ENCODE results near the gene SMOC2. TPM values are rescaled to one million over a fixed set of nuclear protein-coding genes. Genes with fewer than 3 reads are reported as not detected.

Gene SMOC2
- total RNA-seq, 5 donors from 2014 or later (not counting 1 experiment from before 2014, with no cell fraction given) = 0.06 to 0.20 (median 0.16) TPM; not detected in 2

- Histone ChIP-seq H3K9me3 (no peaks in the 10 kb centered on the region), H3K36me3 (ENCODE audit: control insufficient read depth in 2 of 2, extremely low read depth in 1 of 2, insufficient read depth in 1 of 2, low read length in 1 of 2) (no peaks in the 10 kb centered on the region), H3K4me1 (ENCODE audit: control insufficient read depth in 1 of 2, extremely low read depth in 1 of 2, insufficient read depth in 2 of 2, low read length in 2 of 2) (no peaks in the 10 kb centered on the region), H3K27ac (ENCODE audit: low read length) (no peak overlapping the region), H3K4me3 (ENCODE audit: control insufficient read depth in 1 of 2, extremely low read depth in 1 of 2, low read length in 1 of 2) (no peak overlapping the region), H3K27me3 (replicated peaks in 1 of 2; ENCODE audit: control insufficient read depth in 2 of 2, extremely low read depth in 1 of 2, insufficient read depth in 2 of 2, low read length in 1 of 2) (peaks cover 0 to 10% of the 10 kb centered on the region in 2 experiments)
- Mint-ChIP-seq H3K4me1 (no peaks in the 10 kb centered on the region), H3K9me3 (no peaks in the 10 kb centered on the region), H3K4me3 (no peak overlapping the region), H3K27me3 (peaks cover 0 to 7% of the 10 kb centered on the region in 2 donors), H3K36me3 (no peaks in the 10 kb centered on the region), H3K27ac (no peak overlapping the region)
- no peak for ATAC-seq (replicated peaks in 1 of 4)
- DNase-seq = no peak
- 66% methylated on average over 5 of the region's 7 CpGs for WGBS (ENCODE audit: insufficient coverage)
- CTCF ChIA-PET = no interaction called here
- POLR2A ChIA-PET = no interaction called here
These were observed 22.3 kb upstream of the SMOC2 start for GRCh38 chr6:168418711-168419121.

GRCh38 chr6:168419569-168419968 is 21.4 kb upstream of the SMOC2 start:
- Histone ChIP-seq H3K36me3 (ENCODE audit: control insufficient read depth in 2 of 2, extremely low read depth in 1 of 2, insufficient read depth in 1 of 2, low read length in 1 of 2) (no peaks in the 10 kb centered on the region), H3K9me3 (no peaks in the 10 kb centered on the region), H3K4me1 (ENCODE audit: control insufficient read depth in 1 of 2, extremely low read depth in 1 of 2, insufficient read depth in 2 of 2, low read length in 2 of 2) (no peaks in the 10 kb centered on the region), H3K4me3 (ENCODE audit: control insufficient read depth in 1 of 2, extremely low read depth in 1 of 2, low read length in 1 of 2) (no peak overlapping the region), H3K27me3 (replicated peaks in 1 of 2; ENCODE audit: control insufficient read depth in 2 of 2, extremely low read depth in 1 of 2, insufficient read depth in 2 of 2, low read length in 1 of 2) (peaks cover 0 to 10% of the 10 kb centered on the region in 2 experiments), H3K27ac (ENCODE audit: low read length) (no peak overlapping the region)
- H3K4me1 Mint-ChIP-seq = no peaks in the 10 kb centered on the region
- H3K36me3 Mint-ChIP-seq = no peaks in the 10 kb centered on the region
- ChIA-PET CTCF (no interaction called here), POLR2A (no interaction called here)
- H3K9me3 Mint-ChIP-seq = no peaks in the 10 kb centered on the region
- peaks cover 0 to 7% of the 10 kb centered on the region in 2 donors for H3K27me3 Mint-ChIP-seq
- ATAC-seq (replicated peaks in 1 of 4) = peak in 1 of 4 experiments; percentile 22
- no peak overlapping the region for H3K4me3 Mint-ChIP-seq
- no peak overlapping the region for H3K27ac Mint-ChIP-seq
- WGBS (ENCODE audit: insufficient coverage) = 79% methylated on average over 4 of the region's 9 CpGs
- no peak for DNase-seq

- no peaks in the 10 kb centered on the region for H3K4me1 ChIP-seq (ENCODE audit: control insufficient read depth in 1 of 2, extremely low read depth in 1 of 2, insufficient read depth in 2 of 2, low read length in 2 of 2)
- Mint-ChIP-seq H3K4me3 (no peak overlapping the region), H3K27me3 (peaks cover 0 to 4% of the 10 kb centered on the region in 2 donors), H3K27ac (no peak overlapping the region), H3K9me3 (no peaks in the 10 kb centered on the region), H3K4me1 (no peaks in the 10 kb centered on the region), H3K36me3 (no peaks in the 10 kb centered on the region)
- no peaks in the 10 kb centered on the region for H3K9me3 ChIP-seq
- 66% methylated on average over 4 of the region's 9 CpGs for WGBS (ENCODE audit: insufficient coverage)
- no peak for ATAC-seq (replicated peaks in 1 of 4)
- H3K27ac ChIP-seq (ENCODE audit: low read length) = no peak overlapping the region
- no peaks in the 10 kb centered on the region for H3K36me3 ChIP-seq (ENCODE audit: control insufficient read depth in 2 of 2, extremely low read depth in 1 of 2, insufficient read depth in 1 of 2, low read length in 1 of 2)
- CTCF ChIA-PET = no interaction called here
- POLR2A ChIA-PET = no interaction called here
- no peak for DNase-seq
- no peak overlapping the region for H3K4me3 ChIP-seq (ENCODE audit: control insufficient read depth in 1 of 2, extremely low read depth in 1 of 2, low read length in 1 of 2)
- peaks cover 0 to 10% of the 10 kb centered on the region in 2 experiments for H3K27me3 ChIP-seq (replicated peaks in 1 of 2; ENCODE audit: control insufficient read depth in 2 of 2, extremely low read depth in 1 of 2, insufficient read depth in 2 of 2, low read length in 1 of 2)
These were observed 20.9 kb upstream of the SMOC2 start for GRCh38 chr6:168420084-168420483.

- ATAC-seq (replicated peaks in 1 of 4) = no peak
- no peaks in the 10 kb centered on the region for H3K4me1 ChIP-seq (ENCODE audit: control insufficient read depth in 1 of 2, extremely low read depth in 1 of 2, insufficient read depth in 2 of 2, low read length in 2 of 2)
- no peak overlapping the region for H3K4me3 ChIP-seq (ENCODE audit: control insufficient read depth in 1 of 2, extremely low read depth in 1 of 2, low read length in 1 of 2)
- ChIA-PET CTCF (no interaction called here), POLR2A (no interaction called here)
- no peaks in the 10 kb centered on the region for H3K36me3 ChIP-seq (ENCODE audit: control insufficient read depth in 2 of 2, extremely low read depth in 1 of 2, insufficient read depth in 1 of 2, low read length in 1 of 2)
- Mint-ChIP-seq H3K36me3 (no peaks in the 10 kb centered on the region), H3K27me3 (peaks cover 0 to 4% of the 10 kb centered on the region in 2 donors), H3K4me3 (no peak overlapping the region), H3K9me3 (no peaks in the 10 kb centered on the region), H3K4me1 (no peaks in the 10 kb centered on the region), H3K27ac (no peak overlapping the region)
- H3K9me3 ChIP-seq = no peaks in the 10 kb centered on the region
- no peak overlapping the region for H3K27ac ChIP-seq (ENCODE audit: low read length)
- H3K27me3 ChIP-seq (replicated peaks in 1 of 2; ENCODE audit: control insufficient read depth in 2 of 2, extremely low read depth in 1 of 2, insufficient read depth in 2 of 2, low read length in 1 of 2) = peaks cover 0 to 7% of the 10 kb centered on the region in 2 experiments
- DNase-seq = no peak
- WGBS (ENCODE audit: insufficient coverage) = 88% methylated on average over 11 of the region's 13 CpGs
These were observed 20.3 kb upstream of the SMOC2 start for GRCh38 chr6:168420706-168421105.

- POLR2A ChIA-PET = no interaction called here
- Mint-ChIP-seq H3K36me3 (no peaks in the 10 kb centered on the region), H3K27ac (no peak overlapping the region), H3K4me1 (no peaks in the 10 kb centered on the region), H3K4me3 (no peak overlapping the region), H3K9me3 (no peaks in the 10 kb centered on the region), H3K27me3 (peaks cover 2 to 3% of the 10 kb centered on the region in 2 donors)
- ATAC-seq (replicated peaks in 1 of 4) = no peak
- Histone ChIP-seq H3K9me3 (no peaks in the 10 kb centered on the region), H3K36me3 (ENCODE audit: control insufficient read depth in 2 of 2, extremely low read depth in 1 of 2, insufficient read depth in 1 of 2, low read length in 1 of 2) (no peaks in the 10 kb centered on the region), H3K4me3 (ENCODE audit: control insufficient read depth in 1 of 2, extremely low read depth in 1 of 2, low read length in 1 of 2) (no peak overlapping the region), H3K4me1 (ENCODE audit: control insufficient read depth in 1 of 2, extremely low read depth in 1 of 2, insufficient read depth in 2 of 2, low read length in 2 of 2) (no peaks in the 10 kb centered on the region), H3K27me3 (replicated peaks in 1 of 2; ENCODE audit: control insufficient read depth in 2 of 2, extremely low read depth in 1 of 2, insufficient read depth in 2 of 2, low read length in 1 of 2) (peaks cover 0 to 30% of the 10 kb centered on the region in 2 experiments), H3K27ac (ENCODE audit: low read length) (no peak overlapping the region)
- DNase-seq = no peak
- CTCF ChIA-PET = no interaction called here
- WGBS (ENCODE audit: insufficient coverage) = 78% methylated on average over 8 of the region's 8 CpGs
These were observed 13.8 kb upstream of the SMOC2 start for GRCh38 chr6:168427184-168427583.

GRCh38 chr6:168428052-168428826 is 12.7 kb upstream of the SMOC2 start:
- peaks cover 9% of the 10 kb centered on the region in 2 donors for H3K27me3 Mint-ChIP-seq
- DNase-seq (no peak), ATAC-seq (replicated peaks in 1 of 4) (no peak)
- H3K27ac Mint-ChIP-seq = no peak overlapping the region
- no peak overlapping the region for H3K4me3 Mint-ChIP-seq
- ChIA-PET CTCF (no interaction called here), POLR2A (no interaction called here)
- peaks cover 0 to 32% of the 10 kb centered on the region in 2 experiments for H3K27me3 ChIP-seq (replicated peaks in 1 of 2; ENCODE audit: control insufficient read depth in 2 of 2, extremely low read depth in 1 of 2, insufficient read depth in 2 of 2, low read length in 1 of 2)
- H3K36me3 ChIP-seq (ENCODE audit: control insufficient read depth in 2 of 2, extremely low read depth in 1 of 2, insufficient read depth in 1 of 2, low read length in 1 of 2) = no peaks in the 10 kb centered on the region
- no peaks in the 10 kb centered on the region for H3K9me3 ChIP-seq
- no peaks in the 10 kb centered on the region for H3K36me3 Mint-ChIP-seq
- H3K4me1 ChIP-seq (ENCODE audit: control insufficient read depth in 1 of 2, extremely low read depth in 1 of 2, insufficient read depth in 2 of 2, low read length in 2 of 2) = no peaks in the 10 kb centered on the region
- 74% methylated on average over 9 of the region's 14 CpGs for WGBS (ENCODE audit: insufficient coverage)
- H3K9me3 Mint-ChIP-seq = no peaks in the 10 kb centered on the region
- H3K27ac ChIP-seq (ENCODE audit: low read length) = no peak overlapping the region
- H3K4me1 Mint-ChIP-seq = no peaks in the 10 kb centered on the region
- no peak overlapping the region for H3K4me3 ChIP-seq (ENCODE audit: control insufficient read depth in 1 of 2, extremely low read depth in 1 of 2, low read length in 1 of 2)

Measured in T-cell (primary cell).